GM12874 (cell line): ENCODE results near the gene GRM7.

Experiments used
- TF ChIP-seq, protein P1 (sequence below): IDR thresholded peaks from 2 replicates; pipeline ENCODE4 v1.5.1; 2011; ENCODE audit warnings: low read depth, mild to moderate bottlenecking, control low read depth, low read length, moderate library complexity; ENCODE audit not compliant: insufficient read depth

The GRM7 gene

DNA sequence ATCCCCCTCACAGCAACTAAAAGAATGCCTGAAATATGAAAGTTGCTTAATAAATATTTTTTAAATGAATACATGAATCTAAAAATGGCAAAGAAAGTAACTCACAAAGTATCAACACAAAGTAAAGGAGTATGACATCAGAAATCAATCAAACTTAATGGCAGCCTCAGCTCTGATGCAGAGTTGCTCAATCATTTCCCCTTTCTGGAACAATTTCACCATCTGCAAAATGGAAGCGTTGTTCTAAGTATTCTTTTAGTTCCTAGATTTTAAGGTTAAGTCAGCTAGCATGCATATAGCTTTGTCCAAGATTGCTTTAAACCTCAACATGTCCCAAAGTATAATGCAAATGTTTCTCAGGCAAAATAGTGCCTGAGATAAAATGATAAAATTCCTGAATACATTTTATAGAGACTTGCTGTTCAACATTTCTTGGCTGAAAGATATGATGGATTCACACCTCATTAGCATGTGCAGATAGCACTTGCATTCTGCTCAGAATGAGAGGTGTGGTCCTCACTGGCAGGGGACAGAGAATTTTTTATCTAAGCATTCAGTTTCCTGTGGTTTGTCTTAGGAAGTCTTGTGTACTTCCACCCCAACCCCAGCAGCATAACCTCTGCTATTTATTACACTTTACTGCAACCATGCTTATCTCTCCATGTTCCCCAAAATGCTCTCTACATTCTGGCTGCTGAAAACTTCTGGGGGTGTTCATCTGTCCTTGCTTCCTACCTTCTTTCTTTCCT, 429.3 kb downstream of the GRM7 start:
- TF ChIP-seq, protein P1, sequence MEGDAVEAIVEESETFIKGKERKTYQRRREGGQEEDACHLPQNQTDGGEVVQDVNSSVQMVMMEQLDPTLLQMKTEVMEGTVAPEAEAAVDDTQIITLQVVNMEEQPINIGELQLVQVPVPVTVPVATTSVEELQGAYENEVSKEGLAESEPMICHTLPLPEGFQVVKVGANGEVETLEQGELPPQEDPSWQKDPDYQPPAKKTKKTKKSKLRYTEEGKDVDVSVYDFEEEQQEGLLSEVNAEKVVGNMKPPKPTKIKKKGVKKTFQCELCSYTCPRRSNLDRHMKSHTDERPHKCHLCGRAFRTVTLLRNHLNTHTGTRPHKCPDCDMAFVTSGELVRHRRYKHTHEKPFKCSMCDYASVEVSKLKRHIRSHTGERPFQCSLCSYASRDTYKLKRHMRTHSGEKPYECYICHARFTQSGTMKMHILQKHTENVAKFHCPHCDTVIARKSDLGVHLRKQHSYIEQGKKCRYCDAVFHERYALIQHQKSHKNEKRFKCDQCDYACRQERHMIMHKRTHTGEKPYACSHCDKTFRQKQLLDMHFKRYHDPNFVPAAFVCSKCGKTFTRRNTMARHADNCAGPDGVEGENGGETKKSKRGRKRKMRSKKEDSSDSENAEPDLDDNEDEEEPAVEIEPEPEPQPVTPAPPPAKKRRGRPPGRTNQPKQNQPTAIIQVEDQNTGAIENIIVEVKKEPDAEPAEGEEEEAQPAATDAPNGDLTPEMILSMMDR, result no peak

DNA sequence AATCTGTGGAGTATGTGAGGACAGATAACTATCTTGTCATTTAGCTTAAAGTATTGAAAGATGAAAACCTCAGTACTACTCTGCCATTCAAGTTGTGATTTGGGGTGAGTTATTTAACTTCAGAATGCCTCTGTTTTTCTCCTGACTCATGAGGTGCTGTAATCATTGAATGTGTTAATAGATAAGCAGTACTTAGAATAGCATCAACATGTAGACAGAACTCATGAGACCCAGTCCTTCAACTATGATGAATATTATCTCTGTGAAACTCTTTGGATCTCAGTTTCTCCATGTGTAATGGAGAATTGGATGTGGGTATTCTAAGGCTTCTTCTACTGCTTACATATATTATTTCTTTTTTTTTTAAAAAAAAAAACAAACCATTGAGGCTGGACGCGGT, 431.4 kb downstream of the GRM7 start:
- TF ChIP-seq, protein P1, result no peak

DNA sequence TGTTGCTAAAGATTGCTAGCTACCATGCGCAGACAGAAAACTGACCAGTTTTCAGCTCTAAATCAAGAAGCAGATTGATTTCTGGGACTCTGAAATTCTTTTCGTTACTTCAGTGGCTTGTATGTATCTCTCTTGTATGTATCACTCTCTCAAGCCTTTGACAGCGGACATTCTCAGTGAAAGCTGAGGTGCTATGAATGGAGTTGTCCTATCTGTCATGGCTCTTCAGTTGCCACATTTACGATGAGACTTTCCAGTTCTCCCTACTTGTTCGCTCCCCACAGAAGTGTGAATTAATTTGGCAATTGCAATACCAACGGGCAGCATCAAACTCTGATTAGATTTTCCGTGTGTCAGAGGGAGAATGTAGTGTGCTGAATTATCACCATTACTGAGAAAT, 432.4 kb downstream of the GRM7 start:
- TF ChIP-seq, protein P1, result no peak

DNA sequence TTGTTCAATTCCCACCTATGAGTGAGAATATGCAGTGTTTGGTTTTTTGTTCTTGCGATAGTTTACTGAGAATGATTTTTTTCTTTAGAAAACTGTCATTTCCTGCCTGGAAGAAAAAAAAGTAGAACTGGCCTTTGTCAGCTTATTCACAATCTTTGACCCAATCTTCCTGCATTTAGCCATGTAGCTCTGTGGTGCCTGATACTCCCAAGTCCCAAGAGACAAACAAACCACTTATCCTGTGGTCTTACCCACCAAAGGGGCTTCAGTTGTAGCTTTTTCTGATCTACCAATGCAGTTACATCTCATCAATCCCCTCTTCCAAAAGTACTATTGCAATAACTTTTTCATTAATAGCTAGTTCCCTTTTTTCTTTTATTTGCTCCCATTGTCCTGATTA, 444.6 kb downstream of the GRM7 start:
- TF ChIP-seq, protein P1, result no peak

DNA sequence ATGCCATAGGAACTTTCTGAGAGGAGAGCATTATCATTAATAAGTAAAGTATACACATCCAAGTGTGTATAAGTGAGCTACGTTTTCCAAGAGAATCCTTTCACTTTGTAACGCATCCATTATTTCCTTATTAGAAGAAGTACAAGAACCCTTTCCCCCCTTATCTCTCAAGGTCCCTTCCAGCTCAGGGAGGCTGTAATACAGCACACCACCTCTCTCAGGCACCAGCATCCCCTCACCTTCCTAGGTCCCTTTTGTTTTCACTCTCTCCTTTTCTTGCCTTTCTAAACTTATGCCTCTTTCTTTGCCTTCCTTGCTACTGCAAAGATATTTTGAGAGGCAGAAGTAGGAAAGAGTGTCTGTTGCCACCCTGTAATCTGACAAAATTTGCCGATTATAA, 446.0 kb downstream of the GRM7 start:
- TF ChIP-seq, protein P1, result no peak

DNA sequence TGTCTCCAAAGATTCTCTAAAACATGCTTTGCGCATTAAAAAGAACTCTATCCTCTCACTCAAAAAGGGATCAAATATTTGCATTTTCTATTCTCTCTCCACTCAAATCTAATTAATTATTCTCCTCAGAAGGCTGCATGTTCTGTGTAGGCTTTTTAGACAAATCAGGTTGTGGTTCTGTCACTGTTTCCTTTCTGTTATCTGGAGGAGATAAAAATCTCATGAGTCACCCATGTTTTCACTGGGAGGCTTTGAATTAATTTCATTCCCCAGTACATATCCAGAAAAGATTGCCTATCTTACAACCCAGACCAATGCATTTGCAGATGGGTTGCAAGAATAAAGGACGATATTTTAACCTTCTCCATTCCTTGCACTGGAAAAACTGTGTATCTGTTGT, 446.5 kb downstream of the GRM7 start:
- TF ChIP-seq, protein P1, result no peak

DNA sequence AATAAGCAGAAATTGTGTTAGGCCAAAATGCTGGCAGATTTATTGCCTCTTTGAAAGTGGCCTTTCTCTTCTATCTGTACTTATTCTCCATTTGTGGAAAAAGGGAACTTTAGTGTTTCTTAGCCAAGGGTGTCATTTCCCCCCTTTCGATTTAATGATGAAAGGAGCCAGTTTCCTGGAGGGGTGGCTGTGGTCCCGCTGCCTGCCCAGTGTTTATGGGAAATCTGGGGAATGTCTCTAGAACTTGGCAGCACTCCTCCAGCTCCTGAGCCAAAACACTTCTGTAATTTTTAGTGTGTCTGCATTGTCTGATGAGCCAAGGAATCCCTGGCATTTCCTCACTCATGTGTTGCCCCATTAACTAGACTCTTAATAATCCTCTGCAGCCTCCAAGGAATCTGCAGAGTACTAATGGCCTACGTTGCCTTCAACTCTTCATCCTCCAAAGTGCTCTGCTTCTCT, 448.8 kb downstream of the GRM7 start:
- TF ChIP-seq, protein P1, result no peak
